OCI-LY3 (cell line): ENCODE results near the gene ATRAID.
A peak's percentile ranks its signal among the peaks of the same experiment; 100 is the strongest.

Experiments
- H2AFZ ChIP-seq: fragments of 200-600, 300-600 bp; shearing (Covaris generic); 2 replicates; pipeline ENCODE4 v1.6.0; 2014; ENCODE audit warnings: antibody characterized with exemption, low read depth, low read length
- H3K27ac ChIP-seq: fragments of 200-600, 300-600 bp; sonication (generic); 2 replicates; pipeline ENCODE4 v1.5.1; 2014; ENCODE audit warnings: mild to moderate bottlenecking, low read length, moderate library complexity, mixed read lengths
- H3K27me3 ChIP-seq: fragments of 200-600, 300-600 bp; sonication (generic); 2 replicates; pipeline ENCODE4 v1.6.1; 2014; ENCODE audit warnings: low read depth, low read length, mixed read lengths
- H3K36me3 ChIP-seq: fragments of 200-600, 300-600 bp; sonication (generic); replicated peaks from 2 replicates; pipeline ENCODE3; 2014; ENCODE audit warnings: low read depth, low read length, mixed read lengths
- H3K4me1 ChIP-seq: fragments of 300-600, 200-600 bp; sonication (generic); 2 replicates; pipeline ENCODE4 v1.6.1; 2014; ENCODE audit warnings: low read length, mixed read lengths
- H3K4me2 ChIP-seq: fragments of 200-600, 300-600 bp; sonication (generic); 2 replicates; pipeline ENCODE4 v1.6.1; 2014; ENCODE audit warnings: low read length, mixed read lengths
- H3K4me3 ChIP-seq: fragments of 300-600, 200-600 bp; sonication (generic); 2 replicates; pipeline ENCODE4 v1.5.1; 2014; ENCODE audit warnings: antibody characterized with exemption, mild to moderate bottlenecking, low read length, moderate library complexity
- H3K79me2 ChIP-seq: fragments of 300-600, 200-600 bp; shearing (Covaris generic); 2 replicates; pipeline ENCODE4 v1.6.1; 2014; ENCODE audit warnings: mild to moderate bottlenecking, low read length, mixed read lengths
- H3K9ac ChIP-seq: fragments of 300-600, 200-600 bp; shearing (Covaris generic); 2 replicates; pipeline ENCODE4 v1.6.0; 2014; ENCODE audit warnings: mild to moderate bottlenecking, low read length, moderate library complexity
- H3K9me3 ChIP-seq: fragments of 200-600, 300-600 bp; shearing (Covaris generic); 2 replicates; pipeline ENCODE4 v1.6.1; 2014; ENCODE audit warnings: low read length, mixed read lengths; ENCODE audit not compliant: insufficient read depth
- H4K20me1 ChIP-seq: fragments of 200-600, 300-600 bp; sonication (generic); 2 replicates; pipeline ENCODE4 v1.6.1; 2016; ENCODE audit warnings: low read length, mixed read lengths; ENCODE audit not compliant: insufficient read depth
- CTCF ChIP-seq: fragments of 200-600, 300-600 bp; sonication (generic); IDR thresholded peaks from 2 replicates; pipeline ENCODE4 v1.5.1; 2014; ENCODE audit warnings: antibody characterized with exemption, low read length, low read depth
- EZH2phosphoT487 ChIP-seq: fragments of 200-600 bp; shearing (Covaris generic); IDR thresholded peaks from 2 replicates; pipeline ENCODE4 v1.6.1; 2018; ENCODE audit warnings: antibody characterized with exemption, mixed run types, low read depth

ATRAID gene

DNA sequence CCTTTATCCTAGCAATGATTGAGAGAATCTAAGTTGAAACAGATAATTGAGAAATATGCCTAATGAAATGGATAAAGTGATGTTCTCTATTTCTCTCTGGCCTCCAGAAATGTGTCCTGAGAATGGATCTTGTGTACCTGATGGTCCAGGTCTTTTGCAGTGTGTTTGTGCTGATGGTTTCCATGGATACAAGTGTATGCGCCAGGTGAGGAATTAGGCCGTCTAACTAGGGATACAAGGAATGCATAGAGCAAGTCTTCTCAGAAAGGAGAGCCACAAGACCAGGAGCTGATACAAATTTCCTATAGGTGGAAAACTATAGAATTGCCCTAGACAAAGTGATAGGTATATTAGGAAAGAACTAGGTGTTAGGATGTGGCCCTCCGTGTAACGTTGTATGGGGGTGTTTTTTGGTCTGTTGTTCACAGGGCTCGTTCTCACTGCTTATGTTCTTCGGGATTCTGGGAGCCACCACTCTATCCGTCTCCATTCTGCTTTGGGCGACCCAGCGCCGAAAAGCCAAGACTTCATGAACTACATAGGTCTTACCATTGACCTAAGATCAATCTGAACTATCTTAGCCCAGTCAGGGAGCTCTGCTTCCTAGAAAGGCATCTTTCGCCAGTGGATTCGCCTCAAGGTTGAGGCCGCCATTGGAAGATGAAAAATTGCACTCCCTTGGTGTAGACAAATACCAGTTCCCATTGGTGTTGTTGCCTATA lies 4.7 kb downstream of the ATRAID start:
- Histone ChIP-seq H3K4me2 (peak overlapping the region; percentile 90), H2AFZ (0 out of 2 replicates have a peak overlapping the region, but pooled peaks have one; percentile 24), H3K4me1 (peaks cover 24% of the 10 kb centered on the region), H3K9ac (peak overlapping the region; percentile 47; the same call in 1 of the 2 replicates), H3K27me3 (no peaks in the 10 kb centered on the region), H3K9me3 (no peaks in the 10 kb centered on the region), H4K20me1 (no peaks in the 10 kb centered on the region), H3K27ac (0 out of 2 replicates have a peak overlapping the region, but pooled peaks have one; percentile 10), H3K4me3 (peak overlapping the region; percentile 84), H3K79me2 (peaks cover 49% of the 10 kb centered on the region), H3K36me3 (peaks cover 30% of the 10 kb centered on the region)
- no peak for TF ChIP-seq EZH2phosphoT487
- TF ChIP-seq CTCF = no peak

- TF ChIP-seq EZH2phosphoT487 (no peak), CTCF (peak; percentile 18; the same call in 1 of the 2 replicates)
- Histone ChIP-seq H3K36me3 (peaks cover 39% of the 10 kb centered on the region), H2AFZ (0 out of 2 replicates have a peak within 1 kb of the TSS, but pooled peaks have one; percentile 24), H4K20me1 (no peaks in the 10 kb centered on the region), H3K4me1 (peaks cover 24% of the 10 kb centered on the region), H3K9me3 (no peaks in the 10 kb centered on the region), H3K4me3 (peak within 1 kb of the TSS; percentile 84), H3K4me2 (peak within 1 kb of the TSS; percentile 90), H3K27me3 (no peaks in the 10 kb centered on the region), H3K9ac (peak within 1 kb of the TSS; percentile 89), H3K79me2 (peaks cover 48% of the 10 kb centered on the region), H3K27ac (peak within 1 kb of the TSS; percentile 59)
Measured at GRCh38 chr2:27217173-27218121, 5.6 kb downstream of the ATRAID start, which contains the start of gene CAD. Gene CAD, plus strand, starts transcription at chr2:27217369. Its CDS starts 183 bp downstream, at chr2:27217552.

- H3K4me2 ChIP-seq = peak overlapping the region; percentile 90
- H3K27me3 ChIP-seq = no peaks in the 10 kb centered on the region
- no peaks in the 10 kb centered on the region for H3K9me3 ChIP-seq
- H4K20me1 ChIP-seq = no peaks in the 10 kb centered on the region
- H3K4me1 ChIP-seq = peaks cover 18% of the 10 kb centered on the region
- H3K4me3 ChIP-seq = peak overlapping the region; percentile 84
- no peak for TF ChIP-seq EZH2phosphoT487
- TF ChIP-seq CTCF = no peak
- peak overlapping the region; percentile 89 for H3K9ac ChIP-seq
- H2AFZ ChIP-seq = no peak overlapping the region
- peaks cover 46% of the 10 kb centered on the region for H3K36me3 ChIP-seq
- H3K79me2 ChIP-seq = peaks cover 37% of the 10 kb centered on the region
- peak overlapping the region; percentile 59 for H3K27ac ChIP-seq
Measured at GRCh38 chr2:27218614-27219013, 6.8 kb downstream of the ATRAID start.
